ENCODE measurements around the gene GASK1B.

- TF ChIP-seq EP300 (IDR thresholded peaks at IDR 0.05): no peak
- no peak for TF ChIP-seq POLR2AphosphoS5 (IDR thresholded peaks at IDR 0.05)
- peak; percentile 37 to 55 (median 52) for TF ChIP-seq CTCF (IDR thresholded peaks at IDR 0.05)
These were observed at the start of gene GASK1B for GRCh38 chr4:158172261-158173258.
